ENCODE measurements around the gene RNF2. TPM values are rescaled to one million over a fixed set of nuclear protein-coding genes. Genes with fewer than 3 reads are reported as not detected.

Gene RNF2
- total RNA-seq, 1 experiment from 2014 or later, result 39.1 TPM

GRCh38 chr1:185096531-185096930 is 51.2 kb downstream of the RNF2 start:
- DNase-seq (ENCODE audit: low read depth, low spot score), result no peak
- H3K79me2 ChIP-seq (ENCODE audit: insufficient read depth, low read length), result no peaks in the 10 kb centered on the region
- H3K27me3 ChIP-seq (ENCODE audit: insufficient read depth, low read length), result no peaks in the 10 kb centered on the region
- BruUV-seq (replicated peaks), result no TSS peak
- no peaks in the 10 kb centered on the region for H3K4me1 ChIP-seq (ENCODE audit: control insufficient read depth in 1 of 2, insufficient read depth in 2 of 2, low read length in 2 of 2)
- no peak overlapping the region for H2AFZ ChIP-seq (ENCODE audit: low read depth, low read length, poor library complexity, severe bottlenecking)
- no peak overlapping the region for H3K4me3 ChIP-seq (replicated peaks in 1 of 2; ENCODE audit: low read depth in 1 of 2, low read length in 2 of 2)
- H3K4me2 ChIP-seq (ENCODE audit: low read length), result no peak overlapping the region
- no peaks in the 10 kb centered on the region for H4K20me1 ChIP-seq (ENCODE audit: insufficient read depth)
- TF ChIP-seq CTCF (IDR thresholded peaks at IDR 0.05 in 2 of 3, conservative IDR thresholded peaks at IDR 0.05 in 1 of 3; ENCODE audit: borderline replicate concordance in 1 of 3, insufficient read depth in 1 of 3, low read depth in 2 of 3, low read length in 2 of 3), result no peak
- TF ChIP-seq, protein P1, sequence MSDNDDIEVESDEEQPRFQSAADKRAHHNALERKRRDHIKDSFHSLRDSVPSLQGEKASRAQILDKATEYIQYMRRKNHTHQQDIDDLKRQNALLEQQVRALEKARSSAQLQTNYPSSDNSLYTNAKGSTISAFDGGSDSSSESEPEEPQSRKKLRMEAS (IDR thresholded peaks at IDR 0.05), result no peak
- no peak for ATAC-seq
- ChIA-PET RAD21 (ENCODE audit: low non-redundant PET in 1 of 2, low total read pairs in 2 of 2, uncharacterized antibody in 2 of 2, unreplicated experiment in 2 of 2) (interaction anchor here (0.7 kb wide), 2 partner anchors 53 to 118 kb away, joined by 3 to 4 read pairs; no protein-coding TSS in a partner anchor), CTCF (no interaction called here), POLR2A (no interaction called here)
- H3K9me2 ChIP-seq (ENCODE audit: insufficient read depth), result no peaks in the 10 kb centered on the region
- H3K9me3 ChIP-seq (ENCODE audit: control insufficient read depth in 1 of 2, insufficient read depth in 1 of 2, low read depth in 1 of 2, low read length in 2 of 2), result no peaks in the 10 kb centered on the region
- H3K27ac ChIP-seq (ENCODE audit: low read depth, low read length), result no peak overlapping the region
- intact Hi-C loops (cut with micrococcal nuclease), result no loop called here
- peaks cover 0 to 16% of the 10 kb centered on the region in 2 experiments; a peak in 2 of 4 replicates for H3K36me3 ChIP-seq (ENCODE audit: control insufficient read depth in 1 of 2, insufficient read depth in 2 of 2, low read length in 2 of 2)
- no peak overlapping the region for H3K9ac ChIP-seq (ENCODE audit: low read length)

DNA sequence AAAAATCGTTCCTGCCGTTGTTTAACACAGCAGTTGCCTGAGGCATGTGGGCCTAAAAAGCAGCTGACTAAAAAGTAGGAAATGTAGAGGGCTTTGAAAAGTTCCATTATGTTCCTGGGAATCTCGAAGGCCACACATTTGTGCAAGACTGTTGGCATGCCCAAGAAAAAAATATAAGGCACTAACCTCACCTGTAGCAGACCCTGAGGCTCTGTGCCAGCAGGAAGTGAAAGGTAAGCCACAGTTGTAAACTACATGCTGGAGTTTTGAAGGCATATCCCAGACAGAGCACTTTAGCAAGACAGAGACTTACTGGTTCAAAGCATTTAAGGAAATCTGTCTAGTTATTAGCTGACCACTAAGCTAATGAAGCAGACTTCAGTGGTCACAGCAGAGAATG is 58.7 kb downstream of the RNF2 start:
- H3K27ac ChIP-seq (ENCODE audit: low read depth, low read length), result no peak overlapping the region
- no peaks in the 10 kb centered on the region; a peak in 1 of 4 replicates for H3K9me3 ChIP-seq (ENCODE audit: control insufficient read depth in 1 of 2, insufficient read depth in 1 of 2, low read depth in 1 of 2, low read length in 2 of 2)
- no peaks in the 10 kb centered on the region for H3K9me2 ChIP-seq (ENCODE audit: insufficient read depth)
- CTCF ChIA-PET, result no interaction called here
- ATAC-seq (no peak), DNase-seq (ENCODE audit: low read depth, low spot score) (no peak)
- no peaks in the 10 kb centered on the region for H3K79me2 ChIP-seq (ENCODE audit: insufficient read depth, low read length)
- H3K4me1 ChIP-seq (ENCODE audit: control insufficient read depth in 1 of 2, insufficient read depth in 2 of 2, low read length in 2 of 2), result no peaks in the 10 kb centered on the region
- no peaks in the 10 kb centered on the region for H3K36me3 ChIP-seq (ENCODE audit: control insufficient read depth in 1 of 2, insufficient read depth in 2 of 2, low read length in 2 of 2)
- H3K9ac ChIP-seq (ENCODE audit: low read length), result no peak overlapping the region
- no peaks in the 10 kb centered on the region for H4K20me1 ChIP-seq (ENCODE audit: insufficient read depth)
- H3K27me3 ChIP-seq (ENCODE audit: insufficient read depth, low read length), result no peaks in the 10 kb centered on the region
- POLR2A ChIA-PET, result no interaction called here
- BruUV-seq (replicated peaks), result no TSS peak
- H3K4me3 ChIP-seq (replicated peaks in 1 of 2; ENCODE audit: low read depth in 1 of 2, low read length in 2 of 2), result no peak overlapping the region
- RAD21 ChIA-PET (ENCODE audit: low non-redundant PET in 1 of 2, low total read pairs in 2 of 2, uncharacterized antibody in 2 of 2, unreplicated experiment in 2 of 2), result no interaction called here
- no peak overlapping the region for H2AFZ ChIP-seq (ENCODE audit: low read depth, low read length, poor library complexity, severe bottlenecking)
- no peak overlapping the region for H3K4me2 ChIP-seq (ENCODE audit: low read length)
- intact Hi-C loops (cut with micrococcal nuclease), result no loop called here
- no peak for TF ChIP-seq POLR2A (IDR thresholded peaks at IDR 0.05; ENCODE audit: borderline replicate concordance, extremely low read depth, insufficient read depth, insufficient read length)
- no peak for TF ChIP-seq SP1 (IDR thresholded peaks at IDR 0.05; ENCODE audit: low read depth)
- TF ChIP-seq RAD21 (IDR thresholded peaks at IDR 0.05; ENCODE audit: low read depth), result no peak
- TF ChIP-seq, protein P2, sequence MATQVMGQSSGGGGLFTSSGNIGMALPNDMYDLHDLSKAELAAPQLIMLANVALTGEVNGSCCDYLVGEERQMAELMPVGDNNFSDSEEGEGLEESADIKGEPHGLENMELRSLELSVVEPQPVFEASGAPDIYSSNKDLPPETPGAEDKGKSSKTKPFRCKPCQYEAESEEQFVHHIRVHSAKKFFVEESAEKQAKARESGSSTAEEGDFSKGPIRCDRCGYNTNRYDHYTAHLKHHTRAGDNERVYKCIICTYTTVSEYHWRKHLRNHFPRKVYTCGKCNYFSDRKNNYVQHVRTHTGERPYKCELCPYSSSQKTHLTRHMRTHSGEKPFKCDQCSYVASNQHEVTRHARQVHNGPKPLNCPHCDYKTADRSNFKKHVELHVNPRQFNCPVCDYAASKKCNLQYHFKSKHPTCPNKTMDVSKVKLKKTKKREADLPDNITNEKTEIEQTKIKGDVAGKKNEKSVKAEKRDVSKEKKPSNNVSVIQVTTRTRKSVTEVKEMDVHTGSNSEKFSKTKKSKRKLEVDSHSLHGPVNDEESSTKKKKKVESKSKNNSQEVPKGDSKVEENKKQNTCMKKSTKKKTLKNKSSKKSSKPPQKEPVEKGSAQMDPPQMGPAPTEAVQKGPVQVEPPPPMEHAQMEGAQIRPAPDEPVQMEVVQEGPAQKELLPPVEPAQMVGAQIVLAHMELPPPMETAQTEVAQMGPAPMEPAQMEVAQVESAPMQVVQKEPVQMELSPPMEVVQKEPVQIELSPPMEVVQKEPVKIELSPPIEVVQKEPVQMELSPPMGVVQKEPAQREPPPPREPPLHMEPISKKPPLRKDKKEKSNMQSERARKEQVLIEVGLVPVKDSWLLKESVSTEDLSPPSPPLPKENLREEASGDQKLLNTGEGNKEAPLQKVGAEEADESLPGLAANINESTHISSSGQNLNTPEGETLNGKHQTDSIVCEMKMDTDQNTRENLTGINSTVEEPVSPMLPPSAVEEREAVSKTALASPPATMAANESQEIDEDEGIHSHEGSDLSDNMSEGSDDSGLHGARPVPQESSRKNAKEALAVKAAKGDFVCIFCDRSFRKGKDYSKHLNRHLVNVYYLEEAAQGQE (IDR thresholded peaks at IDR 0.05; ENCODE audit: low read depth), result no peak
- no peak for TF ChIP-seq EZH2 (IDR thresholded peaks at IDR 0.05)
- TF ChIP-seq FOSL1 (IDR thresholded peaks at IDR 0.05; ENCODE audit: low read depth), result no peak
- TF ChIP-seq TCF7L2 (IDR thresholded peaks at IDR 0.05; ENCODE audit: borderline replicate concordance, extremely low read depth, insufficient read depth, insufficient read length), result no peak
- no peak for TF ChIP-seq ZFX (IDR thresholded peaks at IDR 0.05)
- no peak for TF ChIP-seq CTCF (IDR thresholded peaks at IDR 0.05 in 2 of 3, conservative IDR thresholded peaks at IDR 0.05 in 1 of 3; ENCODE audit: borderline replicate concordance in 1 of 3, insufficient read depth in 1 of 3, low read depth in 2 of 3, low read length in 2 of 3)
- no peak for TF ChIP-seq YY1 (IDR thresholded peaks at IDR 0.05; ENCODE audit: extremely low read depth, insufficient replicate concordance, low read depth, low read length)
- TF ChIP-seq, protein P3, sequence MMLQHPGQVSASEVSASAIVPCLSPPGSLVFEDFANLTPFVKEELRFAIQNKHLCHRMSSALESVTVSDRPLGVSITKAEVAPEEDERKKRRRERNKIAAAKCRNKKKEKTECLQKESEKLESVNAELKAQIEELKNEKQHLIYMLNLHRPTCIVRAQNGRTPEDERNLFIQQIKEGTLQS (IDR thresholded peaks at IDR 0.05), result no peak

Data from HCT116 (cell line).